DND-41 (cell line): ENCODE data around the gene PHF21B.

Experiments used
- ATAC-seq: fragments of 200-7000 bp; cut with Tn5 transposase; 3 replicates; pipeline ENCODE4 v1.9.1; 2021; ENCODE audit warnings: low read depth; ENCODE audit not compliant: insufficient read depth
- DNase-seq: peaks from one replicate; pipeline ENCODE4 v3.0.0-alpha.2; 2020
- H2AFZ ChIP-seq: 2 replicates; pipeline ENCODE4 v1.6.0; 2012; ENCODE audit warnings: low read depth, low read length
- H3K27ac ChIP-seq: 2 replicates; pipeline ENCODE4 v1.5.1; 2012; ENCODE audit warnings: low read length, inconsistent platforms
- H3K27me3 ChIP-seq: fragments of 200-600 bp; sonication (generic); 2 replicates; pipeline ENCODE4 v1.6.0; 2012; ENCODE audit warnings: low read length, mild to moderate bottlenecking, inconsistent platforms; ENCODE audit not compliant: insufficient read depth, poor library complexity
- H3K36me3 ChIP-seq: 2 replicates; pipeline ENCODE4 v1.5.1; 2012; ENCODE audit warnings: low read length, inconsistent platforms; ENCODE audit not compliant: insufficient read depth
- H3K4me1 ChIP-seq: 2 replicates; pipeline ENCODE4 v1.5.1; 2012; ENCODE audit warnings: mild to moderate bottlenecking, low read length; ENCODE audit not compliant: insufficient read depth
- H3K4me2 ChIP-seq: 2 replicates; pipeline ENCODE4 v1.6.0; 2012; ENCODE audit warnings: mild to moderate bottlenecking, moderate library complexity, low read length, inconsistent platforms; ENCODE audit not compliant: insufficient read depth
- H3K4me3 ChIP-seq, 2 experiments: fragments of 200-600 bp in 1 of 2; shearing (Covaris generic) in 1 of 2; 2 replicates each; pipeline ENCODE4 v1.5.1; 2012 to 2016; ENCODE audit warnings: inconsistent platforms in 2 of 2, low read length in 2 of 2, mild to moderate bottlenecking in 2 of 2, low read depth in 1 of 2, moderate library complexity in 1 of 2
- H3K79me2 ChIP-seq: 2 replicates; pipeline ENCODE4 v1.6.0; 2012; ENCODE audit warnings: low read length, inconsistent platforms; ENCODE audit not compliant: insufficient read depth
- H3K9ac ChIP-seq: 2 replicates; pipeline ENCODE4 v1.6.0; 2012; ENCODE audit warnings: low read depth, mild to moderate bottlenecking, inconsistent platforms, low read length, moderate library complexity
- H3K9me3 ChIP-seq: 2 replicates; pipeline ENCODE4 v1.5.1; 2012; ENCODE audit warnings: low read length, moderate library complexity, mild to moderate bottlenecking, inconsistent platforms; ENCODE audit not compliant: insufficient read depth, severe bottlenecking
- H4K20me1 ChIP-seq: 2 replicates; pipeline ENCODE4 v1.6.0; 2012; ENCODE audit warnings: low read length; ENCODE audit not compliant: insufficient read depth
- CTCF ChIP-seq: IDR thresholded peaks from 2 replicates; pipeline ENCODE4 v1.5.1; 2012; ENCODE audit warnings: borderline replicate concordance, low read length, moderate library complexity, mild to moderate bottlenecking; ENCODE audit not compliant: poor library complexity, severe bottlenecking; ENCODE audit errors: extremely low read depth
- EZH2 ChIP-seq: IDR thresholded peaks from 3 replicates; pipeline ENCODE4 v1.6.1; 2012; ENCODE audit warnings: borderline replicate concordance, low read depth, mild to moderate bottlenecking, moderate library complexity, low read length, inconsistent platforms; ENCODE audit not compliant: severe bottlenecking

Gene PHF21B

DNA sequence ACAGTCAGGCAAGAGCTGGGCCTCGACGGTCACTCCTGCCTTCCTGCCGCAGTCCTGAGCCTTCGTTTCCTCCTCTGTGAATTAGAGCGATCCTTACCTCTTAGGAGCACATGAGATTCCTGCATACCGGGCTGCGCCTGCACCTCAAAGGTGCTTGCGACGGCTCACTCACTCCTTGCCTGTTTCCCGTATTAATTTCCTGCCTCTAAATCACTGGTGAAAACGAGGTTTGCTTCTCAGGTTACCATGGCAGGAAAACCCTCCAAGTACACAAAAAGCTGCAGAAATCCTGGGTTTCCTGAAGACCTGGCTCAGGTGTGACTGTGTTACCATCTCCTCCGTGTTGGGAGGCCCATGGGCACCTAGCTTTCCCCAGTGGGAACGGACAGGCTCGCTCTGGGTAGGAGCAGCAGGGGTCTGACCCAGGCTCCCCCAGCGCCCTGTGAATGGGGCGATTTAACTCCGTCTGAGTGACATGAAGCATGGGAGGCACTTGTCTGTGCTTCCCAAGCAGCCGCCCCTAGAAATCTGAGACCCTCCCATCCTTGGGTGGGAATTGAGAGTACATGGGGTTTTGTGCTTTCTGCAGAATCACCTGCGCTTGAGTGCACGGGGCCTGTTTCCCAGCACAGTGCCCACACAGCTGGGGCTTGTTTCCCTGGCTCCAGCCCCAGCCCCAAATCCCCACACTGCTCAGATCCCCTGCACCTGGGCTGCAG is 64.8 kb downstream of the PHF21B start:
- Histone ChIP-seq H4K20me1 (peaks cover 87% of the 10 kb centered on the region), H3K79me2 (peaks cover 57% of the 10 kb centered on the region), H3K9me3 (no peaks in the 10 kb centered on the region), H3K4me1 (no peaks in the 10 kb centered on the region), H3K4me2 (no peak overlapping the region), H3K9ac (no peak overlapping the region), H3K36me3 (peaks cover 22% of the 10 kb centered on the region), H3K27ac (no peak overlapping the region), H2AFZ (no peak overlapping the region), H3K27me3 (no peaks in the 10 kb centered on the region), H3K4me3 (no peak overlapping the region)
- DNase-seq (no peak), ATAC-seq (no peak)
- TF ChIP-seq EZH2 = no peak

- Histone ChIP-seq H3K9ac (no peak overlapping the region), H3K79me2 (peaks cover 60% of the 10 kb centered on the region), H3K27me3 (no peaks in the 10 kb centered on the region), H3K4me3 (no peak overlapping the region), H4K20me1 (peaks cover 94% of the 10 kb centered on the region), H3K4me1 (no peaks in the 10 kb centered on the region), H3K4me2 (no peak overlapping the region), H2AFZ (no peak overlapping the region), H3K27ac (no peak overlapping the region), H3K36me3 (peaks cover 17% of the 10 kb centered on the region), H3K9me3 (no peaks in the 10 kb centered on the region)
- ATAC-seq (no peak), DNase-seq (no peak)
- TF ChIP-seq EZH2 (no peak), CTCF (no peak)
These were observed 66.0 kb downstream of the PHF21B start for GRCh38 chr22:44943701-44944324.

- no peaks in the 10 kb centered on the region for H3K27me3 ChIP-seq
- no peak overlapping the region for H3K4me3 ChIP-seq
- H3K4me2 ChIP-seq = no peak overlapping the region
- no peaks in the 10 kb centered on the region for H3K9me3 ChIP-seq
- DNase-seq = no peak
- H3K79me2 ChIP-seq = peaks cover 64% of the 10 kb centered on the region
- TF ChIP-seq CTCF (no peak), EZH2 (no peak)
- no peak overlapping the region for H3K27ac ChIP-seq
- no peak overlapping the region for H2AFZ ChIP-seq
- no peak overlapping the region for H3K9ac ChIP-seq
- no peaks in the 10 kb centered on the region for H3K4me1 ChIP-seq
- ATAC-seq = no peak
- peaks cover 17% of the 10 kb centered on the region for H3K36me3 ChIP-seq
- peaks cover 96% of the 10 kb centered on the region for H4K20me1 ChIP-seq
These were observed 66.7 kb downstream of the PHF21B start for GRCh38 chr22:44942979-44943700.

- Histone ChIP-seq H3K27me3 (no peaks in the 10 kb centered on the region), H3K9ac (no peak overlapping the region), H2AFZ (no peak overlapping the region), H3K79me2 (peaks cover 61% of the 10 kb centered on the region), H3K4me2 (no peak overlapping the region), H3K27ac (no peak overlapping the region), H3K9me3 (no peaks in the 10 kb centered on the region), H3K4me1 (no peaks in the 10 kb centered on the region), H3K4me3 (no peak overlapping the region), H3K36me3 (peaks cover 8% of the 10 kb centered on the region; the same call in 1 of the 2 replicates), H4K20me1 (peaks cover 95% of the 10 kb centered on the region)
- TF ChIP-seq CTCF (no peak), EZH2 (no peak)
- no peak for DNase-seq
- no peak for ATAC-seq
These were observed 67.7 kb downstream of the PHF21B start for GRCh38 chr22:44942056-44942455.
